Right lobe of liver (tissue), 4 donors: Measurements from ENCODE around the gene SSR3.

Experiments used
- CTCF ChIP-seq, 4 donors: fragments of 200-600 bp in 3 of 4; fragments of 450-650 bp in 1 of 4; IDR thresholded peaks; one replicate each; pipeline versions ENCODE4 v1.5.1 to v1.8.0; 2016 to 2022; ENCODE audit warnings: antibody characterized with exemption in 4 of 4, mild to moderate bottlenecking in 2 of 4
- POLR2A ChIP-seq: fragments of 450-650 bp; IDR thresholded peaks from one replicate; pipeline ENCODE4 v1.6.1; 2017; ENCODE audit warnings: antibody characterized with exemption, mild to moderate bottlenecking
- donor health status: DM: no; HTN: no; CAD: no.
- donor health status: DM: no; HTN: no; CAD: no.
- donor health status: DM: no; HTN: yes; CAD: no.

GRCh38 chr3:156527060-156527459, 27.9 kb downstream of the SSR3 start:
- TF ChIP-seq CTCF (IDR thresholded peaks at IDR 0.05) (no peak), POLR2A (no peak)
